GM20431 (cell line): ENCODE measurements around the gene DCUN1D3.
"Not testable (repeated sequence)": the region's sequence is repeated elsewhere in the genome, so short reads cannot be mapped to it uniquely, and the experiment has no call there.

Experiments
- in situ Hi-C: fragments of 300-500 bp; cut with MseI, MboI; formaldehyde crosslinking; loops from one replicate; pipeline ENCODE4 v1.15.0; 2020; ENCODE audit warnings: low sequenced_read_pairs; ENCODE audit not compliant: unreplicated experiment

Gene DCUN1D3

DNA sequence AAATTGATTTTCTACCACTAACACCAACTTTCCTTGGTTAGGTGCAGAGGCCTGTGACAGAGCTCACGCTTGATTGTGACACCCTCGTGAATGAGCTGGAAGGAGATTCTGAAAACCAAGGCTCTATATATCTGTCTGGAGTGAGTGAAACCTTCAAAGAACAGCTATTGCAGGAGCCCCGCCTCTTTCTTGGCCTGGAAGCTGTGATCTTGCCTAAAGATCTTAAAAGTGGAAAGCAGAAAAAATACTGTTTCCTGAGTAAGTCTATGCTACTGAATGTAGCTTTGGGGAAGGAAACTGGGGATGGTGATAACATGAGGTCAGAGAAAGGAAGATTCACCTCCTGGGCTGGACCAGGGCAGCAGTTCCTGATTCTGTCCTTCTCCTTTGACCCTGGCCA lies 55.6 kb downstream of the DCUN1D3 start:
- in situ Hi-C loops = no loop called here

DNA sequence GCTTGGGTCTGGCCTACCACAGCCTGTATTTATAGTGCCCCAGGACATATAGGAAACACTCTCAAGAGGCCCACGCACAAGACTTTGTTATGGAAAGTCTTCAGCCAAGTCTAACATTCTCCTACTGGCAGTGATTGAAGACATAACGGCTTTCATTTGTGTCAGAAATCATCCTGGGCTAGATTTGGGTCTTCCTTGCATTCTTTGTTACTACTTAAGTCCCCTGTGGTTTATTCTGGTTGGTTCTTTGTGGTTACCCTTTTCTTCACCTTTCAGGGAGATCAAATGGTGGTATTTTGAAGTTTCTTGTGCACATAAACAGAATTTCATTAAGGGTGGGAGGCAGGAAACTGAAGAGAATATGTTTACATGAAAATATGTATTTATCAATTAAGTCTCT lies 56.1 kb downstream of the DCUN1D3 start:
- in situ Hi-C loops = no loop called here

DNA sequence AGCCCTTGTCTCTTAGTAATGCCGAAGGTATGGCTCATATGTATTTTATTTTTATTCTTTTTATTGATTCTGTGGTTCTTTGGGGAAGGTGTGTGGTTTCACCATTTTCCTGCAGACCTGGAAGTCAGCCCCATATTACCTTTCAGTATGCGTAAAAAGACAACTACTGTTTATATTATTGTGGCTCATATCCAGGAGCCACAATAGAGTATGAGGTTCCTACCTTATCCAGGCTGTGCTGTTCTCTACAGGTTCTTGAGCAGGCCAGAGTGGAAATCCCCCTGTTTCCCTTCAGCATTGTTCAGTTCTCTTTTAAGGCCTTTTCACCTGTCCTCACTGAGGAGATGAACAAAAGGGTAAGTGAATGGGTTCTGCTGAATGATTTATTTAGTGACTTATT lies 60.7 kb downstream of the DCUN1D3 start:
- in situ Hi-C loops = no loop called here

DNA sequence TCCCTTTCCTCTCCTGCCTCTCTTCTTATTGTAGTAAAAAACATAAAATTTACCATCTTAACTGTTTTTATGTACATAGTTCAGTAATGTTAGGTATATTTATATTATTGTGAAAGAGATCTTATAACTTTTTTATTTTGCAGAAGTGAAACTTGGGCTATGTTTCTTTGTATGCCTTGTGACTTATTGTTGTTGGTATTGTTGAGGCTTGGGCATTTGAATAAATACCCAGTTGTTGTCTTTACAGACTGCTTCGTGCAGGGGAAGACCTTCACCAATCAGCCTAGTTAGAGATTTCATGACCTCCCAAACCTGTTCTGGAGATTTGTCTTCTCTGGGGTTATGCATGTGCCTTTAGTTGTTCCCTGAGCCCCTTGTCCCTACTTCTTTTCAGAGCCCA lies 61.9 kb downstream of the DCUN1D3 start:
- in situ Hi-C loops = no loop called here

DNA sequence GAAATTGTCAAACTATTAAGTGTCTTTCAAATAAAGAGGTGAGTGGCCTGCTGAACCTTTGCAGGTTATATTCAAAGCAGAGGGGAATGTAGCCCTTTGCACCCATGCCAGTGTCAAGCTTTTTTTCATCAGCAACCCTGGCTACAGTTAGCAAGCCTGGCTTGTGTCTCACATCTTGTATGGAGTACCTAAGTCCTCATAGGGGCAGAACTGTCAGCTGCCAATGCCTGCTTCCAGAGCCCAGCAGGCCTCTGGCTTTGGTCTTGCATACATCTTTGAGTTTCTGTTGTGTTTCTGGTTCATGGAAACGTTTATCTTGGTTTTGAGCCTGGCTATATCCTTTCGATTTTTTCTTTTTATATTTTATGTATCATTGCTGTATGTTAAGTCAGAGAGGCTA lies 67.1 kb downstream of the DCUN1D3 start:
- in situ Hi-C loops = no loop called here

DNA sequence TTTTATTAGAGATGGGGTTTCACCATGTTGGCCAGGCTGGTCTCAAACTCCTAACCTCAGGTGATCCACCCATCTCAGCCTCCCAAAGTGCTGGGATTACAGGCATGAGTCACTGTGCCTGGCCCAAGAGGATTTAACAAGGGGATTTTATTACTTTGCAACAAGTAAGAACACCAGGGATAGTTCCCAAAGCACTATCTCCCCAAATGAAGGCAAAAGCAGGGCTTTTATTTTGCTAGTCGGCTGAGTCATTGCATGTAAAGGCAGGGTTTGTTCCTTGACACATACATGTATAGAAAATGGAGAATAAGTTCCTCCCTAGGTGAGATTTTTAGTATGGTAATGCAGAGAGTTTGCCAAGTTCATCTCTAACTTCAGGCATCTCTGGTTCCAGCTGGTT lies 69.8 kb downstream of the DCUN1D3 start:
- in situ Hi-C loops = no loop called here

DNA sequence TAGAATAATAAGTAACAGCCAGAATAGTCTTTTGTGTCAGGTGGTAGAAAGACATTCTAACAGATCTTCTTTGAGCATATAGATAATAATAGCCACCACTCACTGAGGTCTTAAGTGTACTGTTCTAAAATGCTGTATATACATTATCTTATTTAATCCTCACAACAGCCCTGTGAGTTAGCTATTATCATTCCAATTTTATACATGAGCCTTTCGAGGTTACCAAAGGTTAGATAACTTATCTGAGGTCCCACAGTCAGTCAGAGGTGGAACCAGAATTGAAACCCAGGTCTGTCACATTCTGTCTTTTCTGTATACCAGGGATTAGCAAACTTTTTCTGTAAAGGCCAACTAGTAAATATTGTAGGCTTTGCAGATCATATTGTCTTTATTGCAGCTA lies 70.6 kb downstream of the DCUN1D3 start:
- in situ Hi-C loops = no loop called here

DNA sequence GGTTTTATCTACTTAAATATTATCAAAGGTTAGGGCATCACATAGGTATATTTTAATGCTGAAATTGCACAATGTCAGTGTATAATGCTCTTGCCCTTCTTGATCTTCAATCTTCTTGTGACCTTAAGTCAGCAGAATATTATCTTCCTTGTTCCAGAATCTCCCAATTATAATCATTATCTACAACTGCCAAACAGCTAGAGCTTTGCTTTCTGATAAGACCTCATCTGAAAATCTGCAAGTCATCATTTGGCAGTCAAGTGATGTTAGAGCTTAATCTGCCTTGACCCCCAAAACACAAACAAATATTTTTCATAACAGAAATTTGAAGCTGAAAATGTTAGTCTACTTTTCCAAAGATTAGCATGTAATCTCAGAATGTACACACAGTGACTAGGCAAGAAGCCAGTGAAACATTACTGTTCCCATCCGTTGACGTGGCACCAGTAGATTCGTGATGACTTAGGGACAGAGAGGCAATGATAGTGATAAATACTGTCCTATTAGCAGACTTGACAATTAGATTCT lies 74.1 kb downstream of the DCUN1D3 start:
- in situ Hi-C loops = no loop called here

DNA sequence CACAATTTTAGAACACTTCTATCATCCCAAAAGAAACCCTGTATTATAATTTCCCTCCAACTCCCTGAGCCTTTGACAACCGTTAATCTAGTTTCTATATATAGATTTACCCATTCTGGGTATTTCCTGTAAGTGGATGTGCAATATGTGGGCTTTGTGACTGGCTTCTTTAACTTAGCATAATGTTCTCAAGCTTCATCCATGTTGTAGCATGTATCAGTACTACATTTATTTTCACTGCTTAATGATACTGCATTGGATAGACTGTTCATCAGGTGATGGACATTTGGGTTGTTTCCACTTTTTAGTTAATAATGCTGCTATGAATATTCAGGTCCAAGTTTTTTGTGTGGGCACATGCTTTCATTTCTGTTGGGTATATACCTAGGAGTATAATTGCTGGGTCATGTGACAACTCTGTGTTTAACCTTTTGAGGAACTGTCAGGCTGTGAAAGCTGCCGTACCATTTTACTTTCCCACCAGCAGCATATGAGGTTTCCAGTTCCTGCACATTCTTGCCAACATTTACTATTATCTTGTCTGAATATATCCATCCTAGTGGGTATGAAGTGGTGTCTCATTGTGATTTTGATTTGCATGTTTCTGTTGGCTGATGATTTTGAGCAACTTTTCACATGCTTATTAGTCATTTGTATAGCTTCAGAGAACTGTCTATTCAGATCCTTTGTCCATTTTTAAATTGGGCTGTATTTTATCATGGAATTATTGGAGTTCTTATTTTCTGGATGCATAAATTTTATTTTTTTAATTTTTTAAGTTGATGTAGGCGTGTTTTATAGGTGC lies 77.4 kb downstream of the DCUN1D3 start:
- in situ Hi-C loops = no loop called here

DNA sequence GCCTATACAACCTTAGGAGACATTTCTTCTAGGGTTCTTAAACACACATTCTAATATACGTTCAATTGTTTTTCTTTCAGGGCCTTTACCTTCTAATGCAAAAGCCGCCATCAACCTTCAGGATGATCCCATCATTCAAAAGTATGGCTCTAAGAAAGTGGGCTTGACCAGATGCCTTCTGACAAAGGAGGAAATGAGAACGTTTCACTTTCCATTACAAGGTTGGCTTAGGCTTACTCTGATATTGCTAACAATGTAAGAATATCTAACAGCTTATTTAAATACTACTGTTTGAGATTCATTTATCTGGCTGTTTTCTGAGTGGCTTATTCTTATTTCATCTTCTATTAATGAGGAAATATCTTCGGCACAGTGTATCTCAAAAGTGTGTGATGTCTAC lies 78.5 kb downstream of the DCUN1D3 start:
- in situ Hi-C loops = no loop called here

DNA sequence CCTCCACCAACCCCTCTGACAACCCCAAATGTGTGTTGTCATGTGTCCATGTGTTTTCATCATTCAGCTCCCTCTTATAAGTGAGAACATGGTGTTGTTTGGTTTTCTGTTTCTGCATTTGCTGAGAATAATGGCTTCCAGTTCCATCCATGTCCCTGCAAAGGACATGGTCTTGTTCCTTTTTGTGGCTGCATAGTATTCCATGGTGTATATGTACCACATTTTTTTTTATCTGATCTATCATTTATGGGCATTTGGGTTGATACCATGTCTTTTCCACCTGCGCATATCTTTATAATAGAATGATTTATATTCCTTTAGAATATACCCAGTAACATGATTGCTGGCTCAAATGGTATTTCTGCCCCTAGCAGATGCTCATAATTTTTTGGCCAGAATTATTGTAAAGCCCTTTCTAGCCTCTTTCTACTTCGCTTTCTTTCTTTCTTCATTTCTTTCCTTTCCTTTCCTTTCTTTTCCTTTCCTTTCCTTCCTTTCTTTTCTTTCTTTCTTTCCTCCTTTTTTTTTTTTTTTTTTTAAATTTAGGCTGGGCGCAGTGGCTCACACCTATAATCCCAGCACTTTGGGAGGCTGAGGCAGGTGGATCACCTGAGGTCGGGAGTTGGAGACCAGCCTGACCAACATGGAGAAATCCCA lies 81.1 kb downstream of the DCUN1D3 start:
- in situ Hi-C loops = no loop called here

DNA sequence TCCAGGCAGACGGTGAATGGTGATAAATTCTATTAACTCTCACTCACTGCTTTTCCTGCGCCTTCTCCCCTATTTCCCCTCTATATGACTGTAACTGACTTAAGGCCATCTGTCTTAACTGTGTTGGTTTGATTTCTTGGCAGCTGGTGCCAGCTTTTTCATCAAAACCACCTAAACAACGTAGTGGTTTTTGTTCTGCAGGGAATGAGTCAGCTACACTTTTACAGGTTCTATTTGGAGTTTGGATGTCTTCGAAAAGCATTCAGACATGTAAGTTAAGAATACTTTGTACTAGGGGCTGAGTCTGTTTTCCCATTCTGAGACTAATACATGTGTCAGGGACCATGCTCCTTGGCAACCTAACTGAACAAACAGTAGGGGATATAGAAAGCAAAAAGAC lies 85.4 kb downstream of the DCUN1D3 start:
- in situ Hi-C loops = no loop called here

DNA sequence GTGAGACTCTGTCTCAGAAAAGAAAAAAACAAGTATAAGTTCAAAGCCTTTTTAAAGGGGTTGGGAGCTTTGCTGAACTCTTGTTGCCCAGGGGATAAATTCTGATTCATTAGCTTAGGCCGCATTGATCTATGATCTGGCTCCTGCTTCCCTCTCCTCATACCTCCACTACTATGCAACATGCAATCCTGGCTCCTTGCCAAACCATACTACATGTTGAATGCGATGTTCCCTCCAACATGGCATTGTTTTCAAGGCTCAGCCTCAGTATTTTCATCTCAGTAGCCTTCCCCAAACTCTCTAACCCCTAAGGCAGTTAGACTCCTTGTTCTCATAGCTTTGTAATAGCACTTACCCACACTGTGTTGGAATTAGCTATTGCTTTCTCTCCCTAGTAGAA lies 87.6 kb downstream of the DCUN1D3 start:
- in situ Hi-C loops = no loop called here

DNA sequence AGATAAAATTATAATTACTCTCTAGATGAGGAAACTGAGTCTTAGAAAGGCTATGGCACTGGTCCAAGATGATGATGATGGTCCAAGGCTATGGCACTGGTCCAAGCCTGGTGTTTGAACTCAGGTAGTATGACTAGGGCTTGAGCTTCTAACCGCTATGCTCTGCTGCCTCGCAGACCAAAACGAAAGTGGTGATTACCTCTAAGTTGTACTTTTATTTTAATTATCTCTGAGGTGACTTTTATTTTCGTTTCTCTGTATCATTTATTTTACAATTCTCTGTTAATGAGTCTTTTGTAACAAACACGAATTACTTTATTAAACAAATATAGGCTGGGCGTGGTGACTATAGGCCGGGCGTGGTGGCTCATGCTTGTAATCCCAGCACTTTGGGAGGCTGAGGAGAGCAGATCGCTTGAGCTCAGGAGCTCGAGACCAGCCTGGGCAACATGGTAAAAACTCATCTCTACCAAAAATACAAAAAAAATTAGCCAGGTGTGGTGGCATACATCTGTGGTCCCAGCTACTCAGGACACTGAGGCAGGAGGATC lies 88.2 kb downstream of the DCUN1D3 start:
- in situ Hi-C loops = no loop called here

DNA sequence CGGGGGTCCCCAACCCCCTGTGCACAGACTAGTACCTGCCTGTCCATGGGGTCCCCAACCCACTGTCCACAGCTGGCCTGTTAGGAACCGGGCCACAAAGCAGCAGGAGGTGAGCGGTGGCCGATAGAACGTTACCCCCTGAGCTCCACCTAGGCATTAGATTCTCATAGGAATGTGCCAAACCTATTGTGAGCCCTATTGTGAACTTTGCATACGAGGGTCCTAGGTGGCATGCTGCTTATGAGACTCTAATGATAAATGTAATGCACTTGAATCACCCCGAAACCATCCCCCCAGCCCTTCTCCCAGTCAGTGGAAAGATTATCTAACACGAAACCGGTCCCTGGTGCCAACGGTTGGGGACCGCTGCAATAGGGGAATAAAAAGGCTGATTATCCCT lies 92.3 kb downstream of the DCUN1D3 start:
- in situ Hi-C loops = no loop called here

DNA sequence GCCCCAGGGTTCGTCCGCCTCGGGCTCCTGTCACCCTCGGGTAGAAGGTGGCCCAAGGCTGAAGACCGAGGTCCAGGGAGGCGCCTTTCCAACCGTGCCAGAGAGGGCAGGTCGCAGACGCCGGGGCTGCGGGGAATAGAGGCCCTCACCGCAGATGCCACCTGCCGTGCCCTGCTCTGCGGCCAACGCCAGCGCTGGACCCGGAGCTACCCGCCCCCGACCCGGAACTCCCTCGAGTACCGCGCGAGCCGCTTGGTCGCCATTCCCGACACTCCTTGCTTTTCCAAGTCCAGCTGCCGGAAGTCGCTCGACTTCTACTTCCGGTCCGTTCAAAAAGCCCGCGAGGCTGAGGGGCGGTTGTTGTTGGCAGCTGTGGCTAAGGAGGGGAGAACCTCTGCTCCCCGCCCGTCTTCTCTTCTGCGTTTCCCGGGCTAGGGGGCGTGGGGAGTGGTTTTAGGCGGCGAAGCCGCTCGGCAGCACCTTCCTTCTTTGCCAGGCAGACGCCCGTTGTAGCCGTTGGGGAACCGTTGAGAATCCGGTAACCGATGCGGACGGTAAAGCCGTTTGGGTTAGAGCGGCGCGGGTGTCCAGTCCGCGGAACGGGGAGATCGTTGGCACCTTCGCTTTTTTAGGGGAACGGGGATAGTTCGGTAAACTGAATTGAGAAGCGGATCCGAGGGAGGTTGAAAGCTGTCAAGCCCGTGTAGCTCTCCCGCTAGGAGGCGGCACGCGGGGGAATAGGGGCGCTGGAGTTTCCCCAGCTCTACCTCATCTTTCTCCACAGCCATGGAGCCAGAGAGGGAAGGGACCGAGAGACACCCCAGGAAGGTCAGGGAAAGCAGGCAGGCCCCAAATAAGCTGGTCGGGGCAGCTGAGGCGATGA lies 93.7 kb downstream of the DCUN1D3 start, which contains the start of the genes ERI2 and REXO5:
ERI2 (minus strand) TSS at position 305 of the 883 bp plus-strand sequence; CDS start at position 263, 42 bp downstream.
REXO5 (plus strand) TSS at position 360 of the 883 bp plus-strand sequence; CDS start at position 787, 427 bp downstream.
- in situ Hi-C loops = no loop called here

DNA sequence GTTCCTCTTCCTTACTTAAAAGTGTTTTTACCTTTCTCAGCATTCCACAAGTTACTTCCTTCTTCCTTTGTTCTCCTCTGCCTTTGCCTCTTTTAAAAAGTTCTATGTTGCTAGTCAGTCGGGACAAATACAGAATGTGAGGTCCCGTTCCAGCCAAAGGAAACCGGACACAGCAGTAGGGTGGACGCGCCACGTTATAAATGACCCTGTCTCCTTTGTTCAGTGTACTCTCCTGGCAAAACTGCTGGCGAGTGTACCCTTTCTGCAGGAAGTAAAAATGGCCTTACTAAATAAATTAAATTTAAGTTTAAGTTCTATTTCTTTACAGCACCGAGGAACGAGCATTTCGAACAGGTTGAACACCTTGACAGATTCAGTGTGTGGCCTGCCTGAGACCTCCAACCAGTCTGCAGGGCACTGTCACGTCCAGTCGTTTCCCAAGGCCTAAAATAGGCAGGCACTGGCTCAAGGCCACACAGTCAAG lies 94.4 kb downstream of the DCUN1D3 start:
- in situ Hi-C loops = not testable (repeated sequence)
